ENCODE results near the gene CEP20. TPM values are rescaled to one million over a fixed set of nuclear protein-coding genes. Genes with fewer than 3 reads are reported as not detected.
"Not testable (repeated sequence)": the region's sequence is repeated elsewhere in the genome, so short reads cannot be mapped to it uniquely, and the experiment has no call there.

Gene CEP20
- total RNA-seq: 43.7 and 46.5 TPM in 2 replicates

- intact Hi-C loops (cut with micrococcal nuclease): loop anchor here (1.0 to 10.0 kb wide), 10 partner anchors 24 to 831 kb away; partner anchors contain the start of genes MARF1 and NTAN1
Observed at GRCh38 chr16:15888072-15888976, at the start of gene CEP20. TSS of gene CEP20 (minus strand) at chr16:15888603. CDS start at chr16:15888585, 18 bp downstream.

- intact Hi-C loops (cut with micrococcal nuclease): not testable (repeated sequence)
Observed at GRCh38 chr16:15936809-15937208, 48.4 kb upstream of the CEP20 start.

GRCh38 chr16:15934991-15935390 is 46.6 kb upstream of the CEP20 start:
- intact Hi-C loops (cut with micrococcal nuclease): no loop called here

GRCh38 chr16:15933781-15934180 is 45.4 kb upstream of the CEP20 start:
- intact Hi-C loops (cut with micrococcal nuclease): no loop called here

GRCh38 chr16:15932939-15933338 is 44.5 kb upstream of the CEP20 start:
- intact Hi-C loops (cut with micrococcal nuclease): no loop called here

GRCh38 chr16:15928261-15929104 is 40.1 kb upstream of the CEP20 start:
- intact Hi-C loops (cut with micrococcal nuclease): no loop called here

GRCh38 chr16:15925631-15926030 is 37.2 kb upstream of the CEP20 start:
- intact Hi-C loops (cut with micrococcal nuclease): no loop called here

- intact Hi-C loops (cut with micrococcal nuclease): no loop called here
Observed at GRCh38 chr16:15924996-15925395, 36.6 kb upstream of the CEP20 start.

- intact Hi-C loops (cut with micrococcal nuclease): no loop called here
Observed at GRCh38 chr16:15919331-15919730, 30.9 kb upstream of the CEP20 start.

GRCh38 chr16:15918314-15918713 is 29.9 kb upstream of the CEP20 start:
- intact Hi-C loops (cut with micrococcal nuclease): not testable (repeated sequence)

- intact Hi-C loops (cut with micrococcal nuclease): no loop called here
Observed at GRCh38 chr16:15916323-15916722, 27.9 kb upstream of the CEP20 start.

- intact Hi-C loops (cut with micrococcal nuclease): no loop called here
Observed at GRCh38 chr16:15915555-15916081, 27.2 kb upstream of the CEP20 start.

- intact Hi-C loops (cut with micrococcal nuclease): loop anchor here (2.0 to 5.0 kb wide), 3 partner anchors 24 to 48 kb away; partner anchors contain the start of genes ABCC1 and CEP20
Observed at GRCh38 chr16:15913046-15913698, 24.8 kb upstream of the CEP20 start.

GRCh38 chr16:15911198-15911597 is 22.8 kb upstream of the CEP20 start:
- intact Hi-C loops (cut with micrococcal nuclease): loop anchor here (5.0 kb wide), 1 partner anchor 36 kb away; the partner anchor contains the start of gene ABCC1

GRCh38 chr16:15907863-15908478 is 19.6 kb upstream of the CEP20 start:
- intact Hi-C loops (cut with micrococcal nuclease): no loop called here

- intact Hi-C loops (cut with micrococcal nuclease): no loop called here
Observed at GRCh38 chr16:15906439-15906838, 18.0 kb upstream of the CEP20 start.

GRCh38 chr16:15903960-15904359 is 15.6 kb upstream of the CEP20 start:
- intact Hi-C loops (cut with micrococcal nuclease): no loop called here

- intact Hi-C loops (cut with micrococcal nuclease): no loop called here
Observed at GRCh38 chr16:15900901-15901500, 12.6 kb upstream of the CEP20 start.

- intact Hi-C loops (cut with micrococcal nuclease): no loop called here
Observed at GRCh38 chr16:15900357-15900756, 12.0 kb upstream of the CEP20 start.

- intact Hi-C loops (cut with micrococcal nuclease): no loop called here
Observed at GRCh38 chr16:15899538-15900100, 11.2 kb upstream of the CEP20 start.
